ENCODE measurements around the gene CXCL14.

CXCL14 gene

GRCh38 chr5:135547590-135548254, 31.1 kb downstream of the CXCL14 start:
- no peak overlapping the region for H3K4me3 ChIP-seq (ENCODE audit: low read depth, low read length)
- no peak for DNase-seq (ENCODE audit: low read depth)
- TF ChIP-seq, protein P1, sequence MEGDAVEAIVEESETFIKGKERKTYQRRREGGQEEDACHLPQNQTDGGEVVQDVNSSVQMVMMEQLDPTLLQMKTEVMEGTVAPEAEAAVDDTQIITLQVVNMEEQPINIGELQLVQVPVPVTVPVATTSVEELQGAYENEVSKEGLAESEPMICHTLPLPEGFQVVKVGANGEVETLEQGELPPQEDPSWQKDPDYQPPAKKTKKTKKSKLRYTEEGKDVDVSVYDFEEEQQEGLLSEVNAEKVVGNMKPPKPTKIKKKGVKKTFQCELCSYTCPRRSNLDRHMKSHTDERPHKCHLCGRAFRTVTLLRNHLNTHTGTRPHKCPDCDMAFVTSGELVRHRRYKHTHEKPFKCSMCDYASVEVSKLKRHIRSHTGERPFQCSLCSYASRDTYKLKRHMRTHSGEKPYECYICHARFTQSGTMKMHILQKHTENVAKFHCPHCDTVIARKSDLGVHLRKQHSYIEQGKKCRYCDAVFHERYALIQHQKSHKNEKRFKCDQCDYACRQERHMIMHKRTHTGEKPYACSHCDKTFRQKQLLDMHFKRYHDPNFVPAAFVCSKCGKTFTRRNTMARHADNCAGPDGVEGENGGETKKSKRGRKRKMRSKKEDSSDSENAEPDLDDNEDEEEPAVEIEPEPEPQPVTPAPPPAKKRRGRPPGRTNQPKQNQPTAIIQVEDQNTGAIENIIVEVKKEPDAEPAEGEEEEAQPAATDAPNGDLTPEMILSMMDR (IDR thresholded peaks at IDR 0.05; ENCODE audit: control insufficient read depth, extremely low read depth, insufficient read depth), result no peak

DNA sequence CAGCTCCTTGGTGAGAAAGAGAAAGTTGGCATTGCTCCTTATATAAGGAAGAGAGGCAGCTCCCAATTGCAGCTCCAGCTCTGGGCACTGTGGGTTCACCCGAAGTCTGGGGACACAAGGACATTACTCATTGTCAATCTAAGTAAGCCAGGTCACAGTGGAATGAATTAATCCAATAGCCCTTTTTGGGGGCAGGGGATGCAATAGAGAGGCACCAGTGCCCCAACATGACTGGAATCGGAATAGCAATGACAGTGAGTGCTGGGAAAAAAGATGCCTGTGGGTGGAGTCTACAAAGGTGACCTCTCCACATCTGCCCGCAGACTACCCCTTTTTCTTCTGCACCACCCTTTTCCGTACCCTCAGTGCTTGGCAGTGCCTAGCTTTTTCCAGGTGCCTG, 31.9 kb downstream of the CXCL14 start:
- no peak overlapping the region for H3K4me3 ChIP-seq (ENCODE audit: low read depth, low read length)
- TF ChIP-seq, protein P1 (IDR thresholded peaks at IDR 0.05; ENCODE audit: control insufficient read depth, extremely low read depth, insufficient read depth), result no peak
- no peak for DNase-seq (ENCODE audit: low read depth)

DNA sequence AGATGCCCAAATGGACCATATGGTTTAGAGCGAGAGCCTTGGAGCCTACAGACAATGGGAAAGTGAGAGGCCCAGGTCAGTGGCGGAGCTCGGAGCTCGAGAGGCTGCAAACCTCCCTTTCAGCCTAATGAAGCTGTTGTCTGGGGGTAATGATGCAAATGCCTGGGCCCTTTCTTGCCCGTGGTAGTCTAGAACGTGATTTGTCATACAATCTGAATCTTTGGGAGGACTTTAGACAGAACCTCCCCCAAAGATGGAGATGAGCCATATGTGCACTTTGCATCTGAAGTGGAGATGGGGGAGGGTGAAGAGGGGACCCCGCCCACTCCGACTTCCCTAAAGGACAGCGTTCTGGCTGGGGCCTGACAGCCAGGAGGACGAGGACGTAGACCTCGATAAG, 32.7 kb downstream of the CXCL14 start:
- DNase-seq (ENCODE audit: low read depth), result no peak
- TF ChIP-seq, protein P1 (IDR thresholded peaks at IDR 0.05; ENCODE audit: control insufficient read depth, extremely low read depth, insufficient read depth), result no peak
- no peak overlapping the region for H3K4me3 ChIP-seq (ENCODE audit: low read depth, low read length)

- TF ChIP-seq, protein P1 (IDR thresholded peaks at IDR 0.05; ENCODE audit: control insufficient read depth, extremely low read depth, insufficient read depth), result no peak
- no peak overlapping the region for H3K4me3 ChIP-seq (ENCODE audit: low read depth, low read length)
- no peak for DNase-seq (ENCODE audit: low read depth)
These were observed 33.7 kb downstream of the CXCL14 start for GRCh38 chr5:135545099-135545498.

GRCh38 chr5:135543485-135544304, 35.1 kb downstream of the CXCL14 start:
- H3K4me3 ChIP-seq (ENCODE audit: low read depth, low read length), result no peak overlapping the region
- no peak for DNase-seq (ENCODE audit: low read depth)
- TF ChIP-seq, protein P1 (IDR thresholded peaks at IDR 0.05; ENCODE audit: control insufficient read depth, extremely low read depth, insufficient read depth), result no peak

GRCh38 chr5:135543001-135543484, 35.7 kb downstream of the CXCL14 start:
- TF ChIP-seq, protein P1 (IDR thresholded peaks at IDR 0.05; ENCODE audit: control insufficient read depth, extremely low read depth, insufficient read depth), result no peak
- no peak for DNase-seq (ENCODE audit: low read depth)
- H3K4me3 ChIP-seq (ENCODE audit: low read depth, low read length), result no peak overlapping the region

Measured in LNCaP clone FGC (cell line).